Transverse colon (tissue), 4 donors: ENCODE measurements around the gene ZNF546. TPM values are rescaled to one million over a fixed set of nuclear protein-coding genes. Genes with fewer than 3 reads are reported as not detected.
"Not testable (repeated sequence)": the region's sequence is repeated elsewhere in the genome, so short reads cannot be mapped to it uniquely, and the experiment has no call there.

Experiments
- DNase-seq: peaks from one replicate; pipeline ENCODE4 v3.0.0-alpha.2; 2019
- H3K27ac ChIP-seq, 4 donors: fragments of 200-600 bp; sonication (generic); 2 replicates each; pipeline ENCODE4 v1.5.1; 2016 to 2018; ENCODE audit warnings: inconsistent platforms in 4 of 4
- H3K27me3 ChIP-seq: fragments of 200-600 bp; sonication (generic); 2 replicates; pipeline ENCODE4 v1.5.1; 2017; ENCODE audit warnings: inconsistent platforms
- H3K36me3 ChIP-seq, 4 donors: fragments of 200-600 bp; sonication (generic); 2 replicates each; pipeline ENCODE4 v1.5.1; 2017 to 2019; ENCODE audit warnings: inconsistent platforms in 4 of 4
- H3K4me1 ChIP-seq, 4 donors: fragments of 200-600 bp; sonication (generic); 2 replicates each; pipeline ENCODE4 v1.5.1; 2017 to 2020; ENCODE audit warnings: inconsistent platforms in 4 of 4
- H3K4me3 ChIP-seq, 4 donors: fragments of 200-600 bp; sonication (generic); 1 replicate in 1 of 4; 2 replicates in 3 of 4; pipeline versions ENCODE4 v1.5.1 to v1.6.1; 2017 to 2019; ENCODE audit warnings: inconsistent platforms in 4 of 4
- H3K9me3 ChIP-seq, 2 donors: fragments of 200-600 bp; sonication (generic); 2 replicates each; pipeline ENCODE4 v1.5.1; 2017 to 2019; ENCODE audit warnings: inconsistent platforms in 2 of 2
- CTCF ChIP-seq, 5 experiments: fragments of 200-600 bp in 3 of 5; fragments of 450-650 bp in 2 of 5; sonication (generic) in 3 of 5; IDR thresholded peaks; 1 replicate in 2 of 5; 2 replicates in 3 of 5; pipeline ENCODE4 v1.5.1; 2016 to 2017; ENCODE audit warnings: antibody characterized with exemption in 5 of 5, inconsistent platforms in 3 of 5, mild to moderate bottlenecking in 2 of 5, moderate library complexity in 1 of 5
- EP300 ChIP-seq: sonication (generic); formaldehyde crosslinking; IDR thresholded peaks from one replicate; pipeline ENCODE4 v1.6.1; 2017; ENCODE audit warnings: antibody characterized with exemption, low read depth
- POLR2A ChIP-seq: fragments of 450-650 bp; IDR thresholded peaks from one replicate; pipeline ENCODE4 v1.6.1; 2016; ENCODE audit warnings: antibody characterized with exemption, mild to moderate bottlenecking, moderate library complexity
- POLR2AphosphoS5 ChIP-seq, 3 donors: sonication (generic); formaldehyde crosslinking; IDR thresholded peaks; one replicate each; pipeline ENCODE4 v1.6.1; 2016; ENCODE audit warnings: antibody characterized with exemption in 3 of 3
- WGBS, 2 donors: methylation state at CpG; one replicate each; pipeline ENCODE4 v1.1.5; 2018; ENCODE audit warnings: low coverage in 1 of 2; 5-methylcytosine and 5-hydroxymethylcytosine counted together
- in situ Hi-C, 4 donors: fragments of 200-750 bp; cut with MboI; loops; one replicate each; pipeline versions ENCODE4 v1.15.0 to v1.15.1; 2017; ENCODE audit warnings: low sequenced_read_pairs in 3 of 4, low pct_ligation_motif_present in 1 of 4, low pct_unique_long_range_greater_than_20kb in 1 of 4
- intact Hi-C: fragments of 100-400 bp; cut with DNase I; formaldehyde crosslinking; loops from one replicate; pipeline ENCODE4 v1.15.1; 2023; ENCODE audit warnings: low total_unique reads
- total RNA-seq, 4 donors: library from RNA; depleted of rRNA; stranded (reverse); fragments of >200 nt; gene quantifications; one replicate each; pipeline ENCODE4 v1.1.0, GENCODE V29; 2016

The ZNF546 gene
- total RNA-seq, 4 donors from 2014 or later, result 0.60 to 8.1 (median 2.4) TPM

- H3K27me3 ChIP-seq, result no peaks in the 10 kb centered on the region
- no peaks in the 10 kb centered on the region for H3K4me1 ChIP-seq
- peaks cover 0 to 3% (median 0%) of the 10 kb centered on the region in 4 donors for H3K36me3 ChIP-seq
- in situ Hi-C loops, result no loop called here
- intact Hi-C loops, result no loop called here
- no peak overlapping the region for H3K4me3 ChIP-seq
- H3K9me3 ChIP-seq, result peaks cover 93 to 95% of the 10 kb centered on the region in 2 donors
- DNase-seq, result no peak
- TF ChIP-seq POLR2AphosphoS5 (IDR thresholded peaks at IDR 0.05) (no peak), POLR2A (no peak), CTCF (IDR thresholded peaks at IDR 0.05) (no peak), EP300 (no peak)
- WGBS, 2 donors, result 81 to 95% methylated on average over 4 to 5 of the region's 5 CpGs
- no peak overlapping the region for H3K27ac ChIP-seq
Measured at GRCh38 chr19:40026597-40026970, 29.7 kb downstream of the ZNF546 start.

DNA sequence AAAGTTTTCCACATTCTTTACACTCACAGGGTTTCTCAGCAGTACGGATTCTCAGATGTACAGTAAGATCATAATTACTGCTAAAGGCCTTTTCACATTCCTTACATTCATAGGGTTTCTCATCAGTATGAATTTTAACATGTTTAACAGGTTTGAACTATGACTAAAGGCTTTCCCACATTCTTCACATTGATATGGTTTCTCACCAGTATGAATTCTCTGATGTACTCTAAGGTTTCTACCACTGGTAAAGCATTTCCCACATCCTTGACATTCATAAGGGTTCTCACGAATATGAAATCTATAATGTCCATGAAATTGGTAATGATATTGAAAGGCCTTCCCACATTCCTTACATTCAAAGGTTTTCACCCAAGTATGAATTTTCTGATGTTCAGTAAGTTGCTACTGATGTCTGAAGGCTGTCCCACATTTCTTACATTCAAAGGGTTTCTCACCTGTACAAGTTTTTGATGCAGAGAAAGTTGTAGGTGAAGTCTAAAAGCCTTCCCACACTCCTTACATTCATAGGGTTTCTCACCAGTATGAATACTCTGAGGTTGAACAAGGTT is 37.2 kb downstream of the ZNF546 start:
- in situ Hi-C loops (no loop called here), intact Hi-C loops (no loop called here)
- TF ChIP-seq EP300, result no peak
- TF ChIP-seq POLR2AphosphoS5 (IDR thresholded peaks at IDR 0.05), result no peak
- TF ChIP-seq POLR2A, result no peak
- no peak for TF ChIP-seq CTCF (IDR thresholded peaks at IDR 0.05)
- no peak for DNase-seq
- H3K9me3 ChIP-seq, result peaks cover 83 to 86% of the 10 kb centered on the region in 2 donors
- H3K4me3 ChIP-seq, result no peak overlapping the region
- 80 to 98% methylated on average over 2 of the region's 2 CpGs for WGBS, 2 donors
- H3K36me3 ChIP-seq, result peaks cover 0 to 29% (median 1%) of the 10 kb centered on the region in 4 donors
- H3K4me1 ChIP-seq, result no peaks in the 10 kb centered on the region
- no peak overlapping the region for H3K27ac ChIP-seq
- H3K27me3 ChIP-seq, result no peaks in the 10 kb centered on the region

GRCh38 chr19:40035996-40036395 is 39.1 kb downstream of the ZNF546 start:
- 93 to 97% methylated on average over 3 to 4 of the region's 4 CpGs for WGBS, 2 donors
- DNase-seq, result no peak
- Histone ChIP-seq H3K27ac (no peak overlapping the region), H3K9me3 (peaks cover 67% of the 10 kb centered on the region in 2 donors), H3K4me1 (no peaks in the 10 kb centered on the region), H3K4me3 (no peak overlapping the region), H3K36me3 (peaks cover 0 to 29% (median 1%) of the 10 kb centered on the region in 4 donors), H3K27me3 (no peaks in the 10 kb centered on the region)
- intact Hi-C loops, result no loop called here
- in situ Hi-C loops, result no loop called here
- TF ChIP-seq CTCF (IDR thresholded peaks at IDR 0.05), result no peak
- TF ChIP-seq POLR2A, result no peak
- no peak for TF ChIP-seq POLR2AphosphoS5 (IDR thresholded peaks at IDR 0.05)
- no peak for TF ChIP-seq EP300

DNA sequence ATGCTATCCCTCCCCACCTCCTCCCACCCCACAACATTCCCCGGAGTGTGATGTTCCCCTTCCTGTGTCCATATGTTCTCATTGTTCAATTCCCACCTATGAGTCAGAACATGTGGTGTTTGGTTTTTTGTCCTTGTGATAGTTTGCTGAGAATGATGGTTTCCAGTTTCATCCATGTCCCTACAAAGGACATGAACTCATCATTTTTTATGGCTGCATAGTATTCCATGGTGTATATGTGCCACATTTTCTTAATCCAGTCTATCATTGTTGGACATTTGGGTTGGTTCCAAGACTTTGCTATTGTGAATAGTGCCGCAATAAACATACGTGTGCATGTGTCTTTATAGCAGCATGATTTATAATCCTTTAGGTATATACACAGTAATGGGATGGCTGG is 41.2 kb downstream of the ZNF546 start:
- DNase-seq, H3K27me3 ChIP-seq, H3K4me1 ChIP-seq, intact Hi-C loops, H3K4me3 ChIP-seq, H3K27ac ChIP-seq, in situ Hi-C loops: not testable (repeated sequence)
- WGBS, 2 donors, result 89% methylated on average over 3 of the region's 3 CpGs; no CpG with 5 or more reads in 1 of the 2 donors
- Histone ChIP-seq H3K36me3 (peaks cover 0 to 30% (median under 1%) of the 10 kb centered on the region in 4 donors), H3K9me3 (peaks cover 50 to 51% of the 10 kb centered on the region in 2 donors)

- Histone ChIP-seq H3K36me3 (peaks cover 0 to 46% (median 21%) of the 10 kb centered on the region in 4 donors), H3K9me3 (peaks cover 39 to 42% of the 10 kb centered on the region in 2 donors)
- 100% methylated on average over 1 of the region's 1 CpG for WGBS, 2 donors
- intact Hi-C loops, H3K27ac ChIP-seq, H3K27me3 ChIP-seq, DNase-seq, in situ Hi-C loops, H3K4me1 ChIP-seq, H3K4me3 ChIP-seq: not testable (repeated sequence)
Measured at GRCh38 chr19:40041718-40042117, 44.9 kb downstream of the ZNF546 start.
